Heart left ventricle (tissue), 16 donors: ENCODE results near the gene CCDC87. TPM values are rescaled to one million over a fixed set of nuclear protein-coding genes. Genes with fewer than 3 reads are reported as not detected.
"Not testable (repeated sequence)": the region's sequence is repeated elsewhere in the genome, so short reads cannot be mapped to it uniquely, and the experiment has no call there.

Experiments
- ATAC-seq, 4 donors: fragments of 200-7000 bp; cut with Tn5 transposase; one replicate each; pipeline ENCODE4 v1.9.1; 2020 to 2022; ENCODE audit warnings: moderate library complexity in 4 of 4, mild to moderate bottlenecking in 3 of 4, moderate number of reproducible peaks in 1 of 4
- DNase-seq, 5 donors: peaks; one replicate each; pipeline ENCODE4 v3.0.0-alpha.2; 2020
- H3K27ac ChIP-seq, 12 donors: fragments of 200-600 bp; sonication (generic) in 4 of 12; one replicate each; pipeline versions ENCODE4 v1.5.0 to v1.8.0; 2016 to 2022; ENCODE audit warnings: mild to moderate bottlenecking in 2 of 12
- H3K27me3 ChIP-seq, 9 donors: fragments of 200-600 bp; sonication (generic) in 2 of 9; one replicate each; pipeline versions ENCODE4 v1.5.1 to v1.8.0; 2016 to 2022; ENCODE audit warnings: mild to moderate bottlenecking in 3 of 9
- H3K36me3 ChIP-seq, 9 donors: fragments of 200-600 bp; sonication (generic) in 2 of 9; one replicate each; pipeline versions ENCODE4 v1.5.0 to v1.8.0; 2018 to 2022; ENCODE audit warnings: mild to moderate bottlenecking in 2 of 9
- H3K4me1 ChIP-seq, 12 donors: fragments of 200-600 bp; sonication (generic) in 4 of 12; one replicate each; pipeline versions ENCODE4 v1.5.0 to v1.8.0; 2016 to 2022; ENCODE audit warnings: mild to moderate bottlenecking in 3 of 12
- H3K4me3 ChIP-seq, 12 donors: fragments of 200-600 bp; sonication (generic) in 4 of 12; one replicate each; pipeline versions ENCODE4 v1.5.0 to v1.8.0; 2017 to 2022; ENCODE audit warnings: mild to moderate bottlenecking in 9 of 12, moderate library complexity in 4 of 12
- H3K9me3 ChIP-seq, 12 donors: fragments of 200-600 bp; sonication (generic) in 4 of 12; one replicate each; pipeline versions ENCODE4 v1.5.0 to v1.8.0; 2016 to 2022; ENCODE audit warnings: mild to moderate bottlenecking in 1 of 12
- POLR2A ChIP-seq, 2 donors: fragments of 450-650 bp; IDR thresholded peaks; one replicate each; pipeline ENCODE4 v1.6.1; 2017; ENCODE audit warnings: antibody characterized with exemption in 2 of 2, mild to moderate bottlenecking in 2 of 2, moderate library complexity in 2 of 2
- WGBS, 4 donors: extraction: QIAGEN DNeasy Blood & Tissue Kit in 2 of 4; methylation state at CpG; one replicate each; pipeline versions ENCODE4 v1.1.5 to v1.1.7; 2013 to 2018; 5-methylcytosine and 5-hydroxymethylcytosine counted together
- intact Hi-C, 10 donors: fragments of 100-400 bp; cut with DNase I; formaldehyde crosslinking; loops; one replicate each; pipeline versions ENCODE4 v1.11.1 to v1.14.2; 2022
- polyA plus RNA-seq, 2 donors: library from polyadenylated mRNA; stranded (reverse); fragments of 200-250 nt; gene quantifications; one replicate each; pipeline ENCODE4 v1.2.3, GENCODE V29; 2013
- total RNA-seq, 9 donors: library from RNA; depleted of rRNA in 2 of 9; stranded (reverse); fragments of >200 nt in 2 of 9; fragmentation: NEBNext Ultra II Directional in 3 of 9; extraction: Animal tissue kit (Norgen Biotek cat#: 25700) in 3 of 9; gene quantifications; one replicate each; pipeline versions ENCODE4 v1.1.0 to v1.2.4, GENCODE V29; 2016 to 2023
- TF ChIP-seq, protein P1 (sequence below), 12 donors: fragments of 200-600 bp; sonication (generic) in 4 of 12; IDR thresholded peaks; one replicate each; pipeline versions ENCODE4 v1.5.0 to v1.8.0; 2018 to 2022; ENCODE audit warnings: antibody characterized with exemption in 12 of 12, mild to moderate bottlenecking in 5 of 12
- donor health status: ischemic (EF 13 %, LVEDD 7.1; RV severe dilation, severe dysfunction).
- donor health status: healthy with polysubstance abuse.
- donor health status: DM: no; HTN: yes; CAD: no.
- donor health status: DM: no; HTN: no; CAD: no.
- donor health status: ischemic (EF 25% LVEDD 6.9; RV normal size, moderate dysfunction).
- donor health status: ischemic (EF 25% LVEDD 5.7; RV mildly dilated, moderate dysfunction).
- donor health status: healthy.
- donor health status: DM: yes; HTN: yes; CAD: no.
- donor health status: ischemic (EF 35%, LVEDD 5.7; RV mildly dilated, moderate dysfunction).
- donor health status: nonischemic (EF 11% LVEDD 7.7; RV severe dilation, severe dysfunction).
- donor health status: DM: yes; HTN: yes; CAD: no.
- donor health status: PGD.
- donor health status: ischemic (EF 29% LVEDD 5.4; RV normal size, mild dysfunction).
- donor health status: nonischemic (EF 23%, LVEDD 6.1; RV moderate dilation, normal function).

Gene CCDC87
- total and polyA plus RNA-seq, 11 donors: 0.14 to 0.63 (median 0.25) TPM

DNA sequence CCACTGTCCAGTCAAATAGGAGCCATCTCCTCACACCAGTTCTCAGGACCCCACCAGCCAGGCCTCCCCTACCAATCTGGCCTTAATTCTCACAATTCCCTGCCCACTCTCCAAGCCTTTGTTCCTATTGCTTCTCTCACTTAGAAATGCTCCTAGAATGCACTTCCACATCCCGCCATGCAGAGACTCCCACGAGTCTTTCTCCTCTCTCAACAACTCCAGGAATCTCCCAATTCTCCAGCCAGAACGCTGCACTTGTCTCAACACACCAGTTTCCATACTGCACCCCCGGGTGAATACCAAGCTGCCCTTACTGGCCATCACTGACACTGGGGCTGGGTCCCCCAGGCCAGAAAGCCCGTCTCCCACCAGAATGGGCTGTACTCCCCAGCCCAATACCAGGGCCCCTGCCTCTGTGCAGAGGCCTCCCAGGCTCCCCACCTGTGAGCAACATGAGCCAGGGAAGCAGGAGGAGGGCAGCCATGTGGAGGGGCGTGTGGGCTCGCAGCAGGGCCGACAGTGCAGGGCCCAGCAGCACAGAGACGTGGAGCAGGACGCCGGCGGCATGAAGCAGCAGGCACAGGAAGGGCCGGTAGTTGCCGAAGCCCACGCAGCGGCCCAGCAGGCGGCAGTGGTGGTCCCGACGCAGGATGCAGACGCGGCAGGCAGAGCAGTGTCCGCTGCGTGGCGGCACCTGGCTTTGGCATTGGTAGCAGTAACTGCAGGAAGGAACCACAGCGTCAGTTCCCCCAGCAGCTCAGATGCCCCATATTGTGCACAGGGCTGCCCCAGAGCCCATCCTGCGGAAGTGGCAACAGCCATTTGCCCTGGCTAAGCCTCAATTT is 49.4 kb downstream of the CCDC87 start:
- intact Hi-C loops: no loop called here
- Histone ChIP-seq H3K4me3 (peak overlapping the region in 3 of 12 donors; percentile 7 to 38 (median 28)), H3K27ac (peak overlapping the region in 3 of 12 donors; percentile 13 to 74 (median 15)), H3K9me3 (no peaks in the 10 kb centered on the region), H3K36me3 (peaks cover 0 to 42% (median 27%) of the 10 kb centered on the region in 9 donors), H3K4me1 (peaks cover 2 to 40% (median 22%) of the 10 kb centered on the region in 12 donors), H3K27me3 (no peaks in the 10 kb centered on the region)
- no peak for TF ChIP-seq POLR2A (IDR thresholded peaks at IDR 0.05)
- TF ChIP-seq, protein P1, sequence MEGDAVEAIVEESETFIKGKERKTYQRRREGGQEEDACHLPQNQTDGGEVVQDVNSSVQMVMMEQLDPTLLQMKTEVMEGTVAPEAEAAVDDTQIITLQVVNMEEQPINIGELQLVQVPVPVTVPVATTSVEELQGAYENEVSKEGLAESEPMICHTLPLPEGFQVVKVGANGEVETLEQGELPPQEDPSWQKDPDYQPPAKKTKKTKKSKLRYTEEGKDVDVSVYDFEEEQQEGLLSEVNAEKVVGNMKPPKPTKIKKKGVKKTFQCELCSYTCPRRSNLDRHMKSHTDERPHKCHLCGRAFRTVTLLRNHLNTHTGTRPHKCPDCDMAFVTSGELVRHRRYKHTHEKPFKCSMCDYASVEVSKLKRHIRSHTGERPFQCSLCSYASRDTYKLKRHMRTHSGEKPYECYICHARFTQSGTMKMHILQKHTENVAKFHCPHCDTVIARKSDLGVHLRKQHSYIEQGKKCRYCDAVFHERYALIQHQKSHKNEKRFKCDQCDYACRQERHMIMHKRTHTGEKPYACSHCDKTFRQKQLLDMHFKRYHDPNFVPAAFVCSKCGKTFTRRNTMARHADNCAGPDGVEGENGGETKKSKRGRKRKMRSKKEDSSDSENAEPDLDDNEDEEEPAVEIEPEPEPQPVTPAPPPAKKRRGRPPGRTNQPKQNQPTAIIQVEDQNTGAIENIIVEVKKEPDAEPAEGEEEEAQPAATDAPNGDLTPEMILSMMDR (IDR thresholded peaks at IDR 0.05): peak in 10 of 12 donors; percentile 14 to 52 (median 32)
- WGBS, 4 donors: 25 to 73% (median 41%) methylated on average over 9 to 26 of the region's 26 CpGs
- peak in 1 of 4 donors; percentile 2 for ATAC-seq
- peak in 3 of 5 donors; percentile 44 to 51 (median 47) for DNase-seq

DNA sequence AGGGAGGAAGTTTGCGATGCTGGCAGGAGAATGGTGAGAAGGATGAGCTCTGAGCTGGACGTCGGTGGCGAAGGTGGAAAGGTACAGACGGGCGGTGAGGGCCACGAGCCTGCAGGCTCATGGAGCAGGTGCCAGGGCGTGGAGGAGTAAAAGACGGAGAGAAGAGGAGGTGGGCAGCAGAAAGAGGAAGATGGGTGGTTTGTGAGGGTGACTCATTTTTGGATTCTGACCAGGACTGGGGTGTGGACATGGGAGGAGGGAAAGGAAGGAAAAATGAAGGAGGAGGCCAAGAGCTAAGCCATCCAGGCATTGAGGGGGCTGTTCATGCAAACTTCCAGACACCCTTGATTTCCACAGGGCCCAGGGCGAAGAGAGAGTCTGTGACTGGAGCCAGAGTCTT is 50.5 kb downstream of the CCDC87 start:
- peaks cover 2 to 40% (median 22%) of the 10 kb centered on the region in 12 donors for H3K4me1 ChIP-seq
- ATAC-seq: no peak
- TF ChIP-seq, protein P1 (IDR thresholded peaks at IDR 0.05): no peak
- TF ChIP-seq POLR2A (IDR thresholded peaks at IDR 0.05): no peak
- intact Hi-C loops: no loop called here
- no peaks in the 10 kb centered on the region for H3K9me3 ChIP-seq
- no peak for DNase-seq
- H3K36me3 ChIP-seq: peaks cover 0 to 47% (median 31%) of the 10 kb centered on the region in 9 donors
- WGBS, 4 donors: 88 to 94% (median 89%) methylated on average over 10 of the region's 10 CpGs
- H3K27ac ChIP-seq: no peak overlapping the region
- no peaks in the 10 kb centered on the region for H3K27me3 ChIP-seq
- H3K4me3 ChIP-seq: no peak overlapping the region

DNA sequence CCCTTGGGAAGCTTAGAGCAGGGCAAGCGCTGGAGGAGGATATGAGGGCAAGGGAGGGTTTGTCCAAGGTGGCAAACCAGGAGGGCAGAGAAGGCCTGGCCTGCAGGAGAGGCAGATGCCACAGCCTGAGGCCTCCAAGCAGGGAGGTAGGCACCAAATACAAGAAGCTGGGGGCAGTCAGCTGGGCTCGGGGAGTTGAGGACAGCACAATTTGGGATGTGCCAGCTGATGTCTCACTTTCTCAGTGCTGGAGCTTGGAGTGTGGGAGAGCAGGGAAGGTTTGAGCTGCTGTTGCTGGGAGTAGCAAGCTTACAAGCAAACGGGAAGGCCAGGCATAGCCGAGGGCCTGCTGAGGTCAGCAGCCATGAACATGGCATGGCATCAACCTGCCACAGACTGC is 51.0 kb downstream of the CCDC87 start:
- H3K27me3 ChIP-seq: no peaks in the 10 kb centered on the region
- no peak for ATAC-seq
- TF ChIP-seq, protein P1 (IDR thresholded peaks at IDR 0.05): no peak
- no peak for TF ChIP-seq POLR2A (IDR thresholded peaks at IDR 0.05)
- intact Hi-C loops: no loop called here
- H3K4me3 ChIP-seq: no peak overlapping the region
- H3K36me3 ChIP-seq: peaks cover 0 to 47% (median 36%) of the 10 kb centered on the region in 9 donors
- WGBS, 4 donors: 80 to 91% (median 87%) methylated on average over 4 of the region's 4 CpGs
- H3K9me3 ChIP-seq: no peaks in the 10 kb centered on the region
- H3K27ac ChIP-seq: no peak overlapping the region
- DNase-seq: no peak
- H3K4me1 ChIP-seq: peaks cover 2 to 40% (median 22%) of the 10 kb centered on the region in 12 donors

DNA sequence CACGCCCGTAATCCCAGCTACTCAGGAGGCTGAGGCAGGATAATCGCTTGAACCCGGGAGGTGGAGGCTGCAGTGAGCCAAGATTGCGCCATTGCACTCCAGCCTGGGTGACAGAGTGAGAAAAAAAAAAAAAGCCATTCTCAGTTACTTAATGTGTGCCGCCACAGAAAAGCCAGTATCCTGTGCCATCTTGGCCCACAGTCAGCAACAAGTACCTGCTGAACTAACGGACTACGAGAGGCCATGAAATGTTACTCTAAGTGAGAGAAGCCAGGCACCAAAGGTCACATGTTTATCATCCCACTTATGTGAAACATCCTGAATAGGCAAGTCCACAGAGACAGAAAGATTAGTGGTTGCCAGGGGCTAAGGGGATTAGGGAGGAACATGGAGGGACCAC is 52.3 kb downstream of the CCDC87 start:
- peaks cover 0 to 33% (median 14%) of the 10 kb centered on the region in 12 donors for H3K4me1 ChIP-seq
- 78 to 86% (median 83%) methylated on average over 8 of the region's 8 CpGs for WGBS, 4 donors
- H3K27ac ChIP-seq, DNase-seq, H3K4me3 ChIP-seq, H3K9me3 ChIP-seq, H3K27me3 ChIP-seq, ATAC-seq, intact Hi-C loops: not testable (repeated sequence)
- peaks cover 0 to 56% (median 42%) of the 10 kb centered on the region in 9 donors for H3K36me3 ChIP-seq

Other genes with a start within 250 kb of the CCDC87 start
- gene BRMS1, start 248.0 kb downstream of the CCDC87 start, total RNA-seq: 10 to 100 TPM in 8 of 9 donors, 1 to 10 TPM in 1; 9.7 to 39.2 (median 16.5) TPM
- 10 to 100 TPM; 24.7 to 77.4 TPM for gene BRMS1, start 248.0 kb downstream of the CCDC87 start, polyA plus RNA-seq
- 100 to 1,000 TPM in 1 of 9 donors, 10 to 100 TPM in 8; 37.3 to 109 (median 52.3) TPM for gene B4GAT1, start 245.4 kb downstream of the CCDC87 start, total RNA-seq
- gene B4GAT1, start 245.4 kb downstream of the CCDC87 start, polyA plus RNA-seq: 10 to 100 TPM; 37.2 to 54.0 TPM
- 10 to 100 TPM in 6 of 9 donors, 1 to 10 TPM in 3; 6.8 to 30.9 (median 13.1) TPM for gene SLC29A2, start 221.3 kb downstream of the CCDC87 start, total RNA-seq
- 10 to 100 TPM; 18.2 to 29.7 TPM for gene SLC29A2, start 221.3 kb downstream of the CCDC87 start, polyA plus RNA-seq
- gene NPAS4, start 172.0 kb downstream of the CCDC87 start, total RNA-seq: under 1 TPM in 1 of 9 donors, not detected in 8; 0.75 TPM
- gene NPAS4, start 172.0 kb downstream of the CCDC87 start, polyA plus RNA-seq: under 1 TPM in 1 of 2 donors, not detected in 1; 0.04 TPM
- gene MRPL11, start 154.2 kb downstream of the CCDC87 start, total RNA-seq: 10 to 100 TPM; 38.9 to 56.9 (median 47.4) TPM
- 10 to 100 TPM; 48.9 to 62.8 TPM for gene MRPL11, start 154.2 kb downstream of the CCDC87 start, polyA plus RNA-seq
- 10 to 100 TPM in 3 of 9 donors, 1 to 10 TPM in 6; 7.2 to 26.2 (median 8.0) TPM for gene PELI3, start 126.2 kb downstream of the CCDC87 start, total RNA-seq
- 1 to 10 TPM; 5.8 to 9.2 TPM for gene PELI3, start 126.2 kb downstream of the CCDC87 start, polyA plus RNA-seq
- gene DPP3, start 112.6 kb downstream of the CCDC87 start, total RNA-seq: 10 to 100 TPM in 6 of 9 donors, 1 to 10 TPM in 3; 6.2 to 43.1 (median 14.9) TPM
- 10 to 100 TPM in 1 of 2 donors, 1 to 10 TPM in 1; 6.4 to 35.5 TPM for gene DPP3, start 112.6 kb downstream of the CCDC87 start, polyA plus RNA-seq
- gene BBS1, start 82.4 kb downstream of the CCDC87 start, total RNA-seq: 10 to 100 TPM; 15.8 to 51.8 (median 18.7) TPM
- 10 to 100 TPM; 11.0 to 11.9 TPM for gene BBS1, start 82.4 kb downstream of the CCDC87 start, polyA plus RNA-seq
- gene ZDHHC24, start 47.0 kb downstream of the CCDC87 start, total RNA-seq: 10 to 100 TPM in 2 of 9 donors, 1 to 10 TPM in 7; 5.3 to 13.2 (median 6.7) TPM
- gene ZDHHC24, start 47.0 kb downstream of the CCDC87 start, polyA plus RNA-seq: 1 to 10 TPM; 5.1 to 6.5 TPM
- gene ACTN3, start 46.2 kb downstream of the CCDC87 start, total RNA-seq: not detected
- gene ACTN3, start 46.2 kb downstream of the CCDC87 start, polyA plus RNA-seq: under 1 TPM; 0.01 to 0.04 TPM
- gene CTSF, start 24.5 kb downstream of the CCDC87 start, total RNA-seq: 10 to 100 TPM; 34.6 to 76.4 (median 52.8) TPM
- gene CTSF, start 24.5 kb downstream of the CCDC87 start, polyA plus RNA-seq: 10 to 100 TPM; 17.7 to 23.3 TPM
- gene CCS, start 122 bp upstream of the CCDC87 start, total RNA-seq: 10 to 100 TPM; 13.9 to 26.7 (median 19.1) TPM
- 10 to 100 TPM; 20.2 to 41.1 TPM for gene CCS, start 122 bp upstream of the CCDC87 start, polyA plus RNA-seq
- 10 to 100 TPM; 20.3 to 40.0 (median 30.6) TPM for gene RBM14, start 23.6 kb upstream of the CCDC87 start, total RNA-seq
- 10 to 100 TPM; 17.4 to 34.3 TPM for gene RBM14, start 23.6 kb upstream of the CCDC87 start, polyA plus RNA-seq
- 10 to 100 TPM; 46.4 to 89.4 (median 56.6) TPM for gene RBM4, start 45.6 kb upstream of the CCDC87 start, total RNA-seq
- gene RBM4, start 45.6 kb upstream of the CCDC87 start, polyA plus RNA-seq: 10 to 100 TPM; 46.8 to 61.6 TPM
- gene RBM4B, start 84.8 kb upstream of the CCDC87 start, total RNA-seq: 10 to 100 TPM in 4 of 9 donors, 1 to 10 TPM in 5; 8.4 to 13.3 (median 10.0) TPM
- gene RBM4B, start 84.8 kb upstream of the CCDC87 start, polyA plus RNA-seq: 1 to 10 TPM; 7.0 to 8.9 TPM
- gene SPTBN2, start 136.2 kb upstream of the CCDC87 start, total RNA-seq: 1 to 10 TPM in 3 of 9 donors, under 1 TPM in 6; 0.50 to 3.1 (median 0.91) TPM
- under 1 TPM; 0.30 to 0.62 TPM for gene SPTBN2, start 136.2 kb upstream of the CCDC87 start, polyA plus RNA-seq